ENCODE data around the gene ADGRV1.

Gene ADGRV1

DNA sequence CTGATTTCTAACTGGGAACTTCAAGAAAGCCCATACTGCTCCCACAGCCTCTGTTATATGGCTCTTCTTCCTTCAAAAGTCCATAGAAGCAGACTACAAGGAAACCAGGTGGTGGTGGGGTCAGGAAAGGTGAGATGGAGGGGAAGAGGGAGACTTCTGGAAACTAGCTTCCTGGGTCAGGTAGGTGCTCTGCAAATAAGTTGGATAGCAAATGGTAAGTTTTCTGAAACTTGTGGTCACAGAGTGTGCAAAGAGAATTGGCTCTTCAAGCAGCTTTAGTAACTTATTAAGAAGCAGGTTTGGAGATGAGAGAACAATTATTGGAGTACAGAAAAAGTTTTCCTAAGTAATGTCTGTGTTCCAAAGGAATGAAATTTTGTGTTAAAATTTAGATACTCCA is 316.9 kb downstream of the ADGRV1 start:
- no peak for DNase-seq

DNA sequence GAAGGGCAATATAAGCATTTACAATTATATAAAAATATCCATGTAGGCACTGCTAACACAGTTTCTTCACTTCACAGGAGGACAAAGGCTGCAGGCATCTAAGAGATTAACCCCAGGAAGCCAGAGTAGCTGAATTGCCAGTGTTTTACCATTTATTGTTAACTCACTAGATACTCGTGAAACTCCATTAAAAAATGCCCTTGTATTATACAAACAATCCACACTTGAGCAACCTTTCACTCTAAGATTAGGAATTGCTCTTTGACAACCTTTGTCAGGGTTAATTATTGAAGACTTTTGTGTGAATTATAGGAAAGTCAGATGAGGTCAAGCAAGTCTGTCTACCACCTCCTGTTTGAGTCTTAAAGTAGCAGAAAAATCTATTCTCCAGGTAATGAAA is 317.8 kb downstream of the ADGRV1 start:
- no peak for DNase-seq

DNA sequence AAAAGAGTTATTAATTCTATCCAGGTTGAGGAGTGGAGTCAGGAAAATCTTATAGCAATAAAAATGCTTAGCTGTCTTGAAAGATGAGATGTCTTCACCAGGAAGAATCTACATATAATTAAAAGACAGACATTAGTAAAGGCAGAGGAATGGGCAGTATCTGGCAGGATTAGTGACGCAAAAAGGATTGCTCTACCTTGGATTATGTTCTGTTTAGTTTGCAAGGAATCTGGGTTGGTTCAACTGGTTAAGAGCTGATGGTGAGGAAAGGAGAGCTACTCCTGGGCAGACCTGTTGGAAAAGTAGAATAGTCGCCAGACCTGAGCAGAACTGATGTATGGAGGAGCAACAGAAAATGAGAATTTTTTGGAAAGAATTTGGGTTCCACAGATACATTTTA is 318.5 kb downstream of the ADGRV1 start:
- no peak for DNase-seq

GRCh38 chr5:90878081-90878480 is 319.5 kb downstream of the ADGRV1 start:
- DNase-seq, result no peak

- no peak for DNase-seq
These were observed 320.1 kb downstream of the ADGRV1 start for GRCh38 chr5:90878549-90879196.

GRCh38 chr5:90881626-90882150 is 323.1 kb downstream of the ADGRV1 start:
- DNase-seq, result no peak

DNA sequence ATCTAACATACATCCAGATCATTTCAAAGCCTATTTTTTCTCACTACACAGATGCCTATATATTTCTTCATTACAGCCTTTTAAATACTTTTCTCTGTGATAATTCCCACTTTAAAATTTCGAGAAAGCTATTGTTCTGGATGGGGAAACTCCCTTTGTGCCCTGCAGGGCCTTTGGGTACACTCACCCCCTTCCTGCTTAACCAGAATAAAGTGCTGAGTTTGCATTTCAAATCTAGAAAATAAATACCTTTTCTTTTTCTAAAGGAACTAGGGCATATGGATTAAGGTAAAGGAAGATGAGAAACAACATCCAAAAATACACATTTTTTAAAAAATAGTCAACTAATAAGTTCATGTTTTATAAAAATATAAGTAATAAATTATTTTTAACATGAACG is 323.9 kb downstream of the ADGRV1 start:
- DNase-seq, result no peak

DNA sequence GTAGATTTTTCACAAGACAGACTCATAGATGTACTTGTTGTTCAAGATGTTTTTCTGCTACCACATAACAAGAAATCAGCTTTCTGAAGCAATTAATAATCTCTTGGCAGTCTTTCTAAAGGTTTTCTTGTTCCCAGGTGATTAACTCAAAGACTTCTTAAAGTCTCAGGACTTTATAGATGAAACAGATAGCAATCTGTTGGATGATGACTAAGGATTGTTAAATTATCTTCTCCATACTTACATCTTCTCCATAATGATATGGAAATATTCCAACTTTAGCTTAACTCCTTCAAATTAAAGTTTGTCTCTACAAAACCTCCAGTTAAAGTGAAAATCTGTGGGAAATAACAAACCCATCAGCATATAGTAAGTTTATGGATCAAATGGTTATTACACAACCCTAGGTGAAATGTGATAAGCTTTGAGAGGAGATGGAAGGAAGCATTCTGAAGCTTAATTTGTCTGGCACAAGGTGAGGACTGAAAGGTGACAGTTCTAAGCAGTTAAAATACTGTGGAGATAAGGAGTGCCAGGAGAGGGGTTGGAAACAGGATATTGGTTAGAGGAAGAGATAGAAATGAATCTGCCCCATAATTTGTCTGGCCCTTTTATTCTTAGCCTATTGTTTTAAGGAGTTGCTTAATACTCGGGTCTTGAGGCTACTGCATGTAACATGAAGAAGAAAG is 326.7 kb downstream of the ADGRV1 start:
- no peak for DNase-seq

- DNase-seq, result no peak
These were observed 327.8 kb downstream of the ADGRV1 start for GRCh38 chr5:90886381-90886780.

DNA sequence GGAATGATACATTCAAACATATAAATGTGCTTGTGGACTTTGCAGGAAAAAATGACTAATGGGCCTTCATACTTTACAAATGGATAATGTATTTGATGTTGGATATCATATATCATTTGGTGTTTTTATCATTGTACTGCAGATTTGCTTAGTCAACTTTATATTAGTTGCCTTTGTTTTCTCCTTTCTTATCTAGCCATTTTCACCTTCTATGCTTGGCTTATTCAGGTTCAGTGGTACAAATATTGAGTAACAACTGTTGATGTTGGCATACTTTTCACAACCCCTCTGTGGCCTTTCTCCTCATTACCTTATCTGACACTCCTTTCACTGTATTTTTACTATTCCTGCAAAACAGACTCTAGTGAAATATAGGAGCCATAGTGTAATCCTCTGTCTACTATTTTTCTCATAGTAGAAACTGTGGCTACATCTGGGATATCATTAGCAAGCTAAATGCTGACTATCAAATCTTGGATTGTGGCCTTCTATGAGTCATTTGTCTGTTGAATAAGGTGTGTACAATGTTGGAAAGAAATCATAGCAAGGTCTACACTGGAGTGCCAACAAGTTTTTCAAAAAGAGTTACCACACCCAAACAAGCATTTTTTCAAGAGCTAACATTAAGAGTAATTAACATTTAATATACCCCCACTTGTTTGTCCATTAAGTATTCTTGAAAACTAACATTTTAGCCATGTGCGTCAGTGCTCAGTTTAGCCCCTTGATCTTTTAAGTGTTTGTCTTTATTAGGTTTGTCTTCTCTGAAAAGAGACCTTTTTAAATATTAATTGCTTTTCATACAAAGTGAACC is 330.1 kb downstream of the ADGRV1 start:
- DNase-seq, result no peak

DNA sequence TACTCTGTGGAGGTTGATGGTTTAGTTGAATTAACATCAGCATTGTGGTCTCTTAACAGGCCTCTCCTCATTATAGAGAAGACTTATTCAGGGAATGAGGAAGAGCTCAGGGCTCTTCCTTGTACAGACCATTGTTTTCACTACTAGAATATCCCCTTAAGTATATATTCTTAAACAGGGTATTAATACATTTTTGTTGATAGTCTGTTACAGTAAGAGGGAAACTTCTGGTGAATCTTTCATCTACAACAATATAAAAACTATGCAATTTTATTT is 330.7 kb downstream of the ADGRV1 start:
- DNase-seq, result no peak

GRCh38 chr5:90890180-90890579 is 331.6 kb downstream of the ADGRV1 start:
- DNase-seq, result no peak

GRCh38 chr5:90894866-90895420 is 336.3 kb downstream of the ADGRV1 start:
- no peak for DNase-seq

DNA sequence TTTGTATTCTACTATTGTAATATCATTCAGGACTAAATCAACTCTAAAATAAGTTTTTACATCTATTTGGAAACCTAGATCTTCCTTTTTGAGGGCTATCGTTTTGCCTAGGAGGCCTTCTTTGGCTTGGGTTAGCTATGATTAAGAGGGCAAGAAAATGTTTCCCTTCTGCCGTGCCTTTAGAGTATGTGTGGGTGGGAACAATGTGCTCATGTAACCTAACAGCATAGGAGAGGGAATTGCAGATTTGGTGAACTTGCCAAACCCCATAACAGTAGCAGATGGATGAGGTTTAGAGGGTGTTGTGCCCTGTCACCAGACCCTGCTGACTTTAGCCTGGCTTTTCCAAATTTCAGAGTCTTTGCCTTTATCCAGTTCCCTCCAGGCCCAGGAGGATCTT is 339.0 kb downstream of the ADGRV1 start:
- DNase-seq, result no peak

DNA sequence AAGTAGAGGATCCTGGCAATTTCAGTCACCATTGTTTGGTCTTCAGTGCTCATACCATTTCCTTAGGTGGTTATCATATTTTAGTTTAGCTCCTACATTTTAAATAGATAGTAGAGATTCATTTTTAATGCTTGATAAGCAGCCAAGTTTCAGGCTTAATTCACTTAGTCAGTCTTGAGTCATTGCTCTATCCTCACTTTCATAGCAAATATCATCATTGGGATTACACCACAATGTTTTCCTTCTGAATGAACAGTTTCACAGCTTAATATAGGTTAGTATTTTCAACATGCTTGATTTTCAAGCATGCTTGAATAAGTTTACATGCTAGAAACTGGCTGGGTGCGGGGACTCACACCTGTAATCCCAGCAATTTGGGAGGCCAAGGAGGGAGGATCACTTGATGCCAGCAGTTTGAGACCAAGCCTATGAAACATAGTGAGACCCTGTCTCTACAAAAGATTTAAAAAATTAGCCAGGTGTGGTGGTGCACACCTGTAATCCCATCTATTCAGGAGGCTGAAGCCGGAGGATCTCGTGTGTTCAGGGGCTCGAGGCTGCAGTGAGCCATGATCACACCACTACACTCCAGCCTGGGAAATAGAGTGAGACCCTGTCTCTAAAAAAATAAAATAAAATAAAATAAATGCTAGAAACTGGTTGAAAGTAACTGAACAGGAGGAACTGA is 339.9 kb downstream of the ADGRV1 start:
- DNase-seq, result no peak

- no peak for DNase-seq
These were observed 340.5 kb downstream of the ADGRV1 start for GRCh38 chr5:90899014-90899604.

- DNase-seq, result no peak
These were observed 342.7 kb downstream of the ADGRV1 start for GRCh38 chr5:90901261-90901660.

DNA sequence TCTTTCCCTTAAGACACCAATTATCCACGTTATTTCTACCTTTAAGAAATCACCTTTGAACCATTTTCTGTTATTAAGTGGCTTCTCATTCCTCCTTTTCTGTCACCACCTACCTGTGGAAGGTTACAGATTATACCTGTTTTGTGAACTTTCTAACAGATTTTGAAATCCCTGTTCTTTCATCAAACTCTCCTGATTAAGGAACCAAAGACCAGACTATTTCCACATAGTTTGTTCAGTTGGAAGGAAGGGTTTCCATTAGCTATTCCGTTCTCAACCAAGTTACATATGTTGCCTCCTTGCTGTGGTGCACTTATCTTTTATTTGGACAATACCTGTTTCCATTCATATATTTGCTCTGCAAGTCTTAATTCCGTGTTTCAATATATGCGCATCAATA is 343.6 kb downstream of the ADGRV1 start:
- no peak for DNase-seq

DNA sequence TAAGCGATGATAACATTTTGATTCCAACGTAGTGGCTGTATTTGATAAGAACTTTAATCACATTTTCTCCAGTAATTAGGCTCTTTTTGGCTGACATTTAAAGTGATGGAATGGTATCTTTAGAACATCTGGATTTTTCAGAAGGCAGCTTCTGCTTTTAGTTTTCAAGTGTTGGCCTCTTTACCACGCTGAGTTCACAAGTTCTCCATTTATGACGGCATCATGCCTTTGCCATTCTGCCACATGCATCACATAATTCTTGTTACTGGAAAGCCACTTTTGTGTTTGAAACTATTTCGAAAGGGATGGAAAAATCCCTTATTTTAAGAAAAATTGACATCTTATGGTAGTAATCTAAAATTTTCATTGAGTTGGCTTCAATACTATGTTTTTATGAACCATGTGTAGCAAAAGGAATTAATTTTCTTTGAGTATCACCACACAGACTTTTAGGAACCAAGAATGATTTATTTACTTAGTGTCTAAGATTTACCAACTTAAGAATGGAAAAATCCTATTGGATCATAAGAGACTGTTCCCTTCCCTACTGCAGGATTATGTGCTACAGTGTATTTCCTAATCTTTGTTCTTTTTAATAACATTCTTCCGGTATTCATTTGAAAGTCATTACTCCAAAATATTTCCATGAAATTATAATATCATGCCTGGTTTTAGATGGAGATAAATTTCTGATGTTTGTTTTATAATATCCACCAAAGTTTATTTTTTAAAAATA is 344.2 kb downstream of the ADGRV1 start:
- no peak for DNase-seq

- DNase-seq, result no peak
These were observed 350.5 kb downstream of the ADGRV1 start for GRCh38 chr5:90909101-90909503.

GRCh38 chr5:90909940-90910339 is 351.3 kb downstream of the ADGRV1 start:
- no peak for DNase-seq

DNA sequence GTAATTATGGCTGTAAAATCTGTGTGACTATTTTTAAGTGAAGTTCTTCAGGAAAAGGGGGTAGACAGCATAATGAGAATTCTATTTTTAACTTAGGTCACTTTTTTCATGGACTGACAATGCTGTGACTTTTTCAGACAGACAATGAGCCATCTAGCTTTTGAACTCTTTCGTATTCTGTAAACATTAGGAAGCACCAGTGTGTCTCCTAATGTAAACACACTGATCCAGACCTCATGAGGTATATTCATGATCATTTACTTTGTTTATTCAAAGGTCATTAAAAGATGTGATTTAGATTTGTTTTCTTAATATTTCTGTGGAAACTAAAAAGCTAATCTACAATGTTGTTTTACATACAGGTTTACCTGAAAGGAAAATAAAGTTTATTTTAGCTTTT is 352.6 kb downstream of the ADGRV1 start:
- DNase-seq, result peak in 1 of 2 experiments; percentile 10

Measured in NCI-H2081 (cell line).